Fibroblast of skin of scalp (primary cell): ENCODE results near the gene CARD11.
"Not testable (repeated sequence)": the region's sequence is repeated elsewhere in the genome, so short reads cannot be mapped to it uniquely, and the experiment has no call there.

Experiments used
- DNase-seq: peaks from one replicate; pipeline ENCODE4 v3.0.0-alpha.2; 2013

The CARD11 gene

DNA sequence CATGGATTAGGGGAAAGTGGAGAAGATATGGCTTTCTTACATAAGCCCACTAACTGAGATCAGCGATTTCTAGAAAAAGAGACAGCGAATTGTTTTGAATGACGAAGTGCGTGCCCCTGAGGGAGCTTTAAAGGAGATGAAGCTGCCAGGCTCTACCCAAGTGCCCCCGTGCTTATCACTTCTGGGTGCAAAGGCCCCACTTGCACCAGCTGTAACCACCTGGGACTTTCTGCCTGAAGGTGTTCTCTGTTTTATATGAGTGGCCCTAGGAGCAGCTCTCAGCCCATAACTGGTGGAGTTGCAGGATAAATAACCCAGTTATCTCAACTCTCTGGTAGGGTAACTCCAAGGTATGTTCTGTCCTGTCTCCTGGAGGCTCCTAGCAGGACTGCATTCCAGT lies 20.4 kb upstream of the CARD11 start:
- no peak for DNase-seq

DNA sequence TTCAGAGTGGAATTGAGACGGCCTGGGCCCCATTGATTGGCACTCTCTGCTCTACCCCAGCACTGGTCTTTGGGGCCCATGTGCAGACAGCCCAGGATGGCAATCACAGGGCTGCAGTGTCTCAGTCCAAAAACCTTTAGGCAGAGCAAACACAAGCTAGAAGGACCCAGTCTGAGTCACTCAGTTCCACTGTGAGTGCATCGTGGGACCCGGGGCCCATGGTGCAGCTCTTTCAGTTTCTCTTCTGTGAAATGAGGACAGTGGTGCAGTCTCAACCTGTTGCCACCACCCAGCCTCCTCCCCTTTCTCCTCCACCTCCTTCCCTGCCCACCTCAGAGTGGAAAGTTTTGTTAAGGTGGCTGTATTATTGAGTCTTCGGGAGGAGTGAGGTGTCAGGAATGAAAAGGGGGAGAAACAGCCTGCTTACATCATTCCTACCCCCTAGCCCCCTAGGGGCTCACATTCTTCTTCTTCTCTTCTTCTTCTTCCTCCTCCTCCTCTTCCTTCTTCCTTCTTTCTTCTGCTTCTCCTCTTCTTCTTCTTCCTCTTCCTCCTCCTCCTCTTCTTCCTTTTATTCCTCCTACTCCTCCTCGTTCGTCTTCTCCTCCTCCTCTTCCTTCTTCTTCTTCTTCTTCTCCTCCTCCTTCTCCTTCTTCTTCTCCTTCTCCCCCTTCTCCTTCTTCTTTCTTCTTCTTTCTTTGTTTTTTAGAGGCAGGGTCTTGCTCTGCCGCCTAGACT lies 19.5 kb upstream of the CARD11 start:
- DNase-seq: no peak

DNA sequence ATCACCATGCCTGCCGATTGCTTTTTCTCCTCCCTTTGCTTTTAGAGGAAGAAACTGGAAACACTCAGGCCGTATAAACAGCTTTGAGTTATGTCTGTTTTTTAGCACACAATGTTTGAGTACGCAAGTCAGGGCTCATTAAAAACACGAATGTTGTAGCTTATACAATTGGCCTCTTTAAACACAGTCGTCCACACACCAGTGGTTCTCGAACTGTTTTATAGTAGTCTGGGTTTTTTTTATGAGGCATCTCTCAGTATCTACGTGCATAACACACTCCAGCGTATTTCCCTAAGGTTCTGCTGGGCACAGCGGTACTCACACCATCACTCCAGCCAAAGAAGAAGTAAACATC lies 13.4 kb upstream of the CARD11 start:
- no peak for DNase-seq

DNA sequence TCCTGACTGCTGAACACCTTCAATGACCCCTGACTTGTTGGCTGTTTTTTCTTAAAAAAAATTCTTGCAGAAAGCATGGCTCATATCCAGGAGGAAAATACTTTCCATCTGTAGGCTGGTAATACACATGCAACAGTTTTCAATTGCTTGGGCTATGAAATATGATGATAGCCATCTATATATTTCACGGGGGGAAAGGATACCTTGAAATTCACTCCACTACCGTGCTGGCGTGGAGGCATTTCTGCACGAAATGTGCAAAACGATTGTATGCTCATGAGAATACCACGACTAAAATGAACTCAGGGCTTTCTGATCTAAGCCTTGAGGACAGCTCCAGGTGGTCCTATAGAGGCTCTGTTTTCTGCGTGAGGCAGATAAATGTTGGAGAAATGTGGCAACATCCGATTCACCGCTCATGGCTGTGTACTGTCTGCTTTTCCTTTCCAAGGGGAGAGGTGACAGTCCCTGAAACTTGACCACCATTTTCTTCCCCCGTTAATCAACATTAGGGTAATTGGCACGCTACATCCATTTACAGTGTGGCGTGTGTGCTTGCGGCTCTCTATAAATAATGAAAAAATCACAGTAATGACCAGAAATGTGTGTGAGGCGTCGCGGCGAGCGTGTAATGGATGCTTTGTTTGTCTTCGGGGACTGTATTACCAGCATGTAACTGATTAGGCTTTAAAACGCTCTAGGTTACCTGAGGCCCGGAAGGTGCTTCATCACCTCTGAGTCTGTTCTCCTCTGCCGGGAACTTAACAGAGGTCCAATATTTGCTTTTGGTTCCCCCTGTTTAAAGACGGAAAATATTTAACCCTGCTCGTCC lies 12.8 kb upstream of the CARD11 start:
- DNase-seq: no peak

DNA sequence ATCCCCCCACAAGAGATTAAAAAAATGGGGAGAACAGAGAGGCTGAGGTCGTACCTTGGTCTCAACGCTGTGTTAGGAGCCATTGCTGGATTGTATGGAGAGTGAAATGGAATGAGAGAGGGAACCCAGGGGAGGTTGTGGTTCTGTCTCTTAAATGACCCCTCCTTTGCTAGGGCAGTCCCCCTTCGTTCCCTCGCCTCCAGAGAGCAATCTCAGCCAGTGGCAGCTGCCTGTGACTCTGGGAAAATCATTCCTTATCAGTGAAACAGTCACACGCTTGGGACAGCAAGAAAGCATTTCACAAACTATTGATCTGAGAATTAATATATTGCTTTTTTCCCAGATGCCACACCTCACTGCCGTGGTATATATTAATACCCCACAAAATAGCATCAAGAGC lies 12.0 kb upstream of the CARD11 start:
- no peak for DNase-seq

DNA sequence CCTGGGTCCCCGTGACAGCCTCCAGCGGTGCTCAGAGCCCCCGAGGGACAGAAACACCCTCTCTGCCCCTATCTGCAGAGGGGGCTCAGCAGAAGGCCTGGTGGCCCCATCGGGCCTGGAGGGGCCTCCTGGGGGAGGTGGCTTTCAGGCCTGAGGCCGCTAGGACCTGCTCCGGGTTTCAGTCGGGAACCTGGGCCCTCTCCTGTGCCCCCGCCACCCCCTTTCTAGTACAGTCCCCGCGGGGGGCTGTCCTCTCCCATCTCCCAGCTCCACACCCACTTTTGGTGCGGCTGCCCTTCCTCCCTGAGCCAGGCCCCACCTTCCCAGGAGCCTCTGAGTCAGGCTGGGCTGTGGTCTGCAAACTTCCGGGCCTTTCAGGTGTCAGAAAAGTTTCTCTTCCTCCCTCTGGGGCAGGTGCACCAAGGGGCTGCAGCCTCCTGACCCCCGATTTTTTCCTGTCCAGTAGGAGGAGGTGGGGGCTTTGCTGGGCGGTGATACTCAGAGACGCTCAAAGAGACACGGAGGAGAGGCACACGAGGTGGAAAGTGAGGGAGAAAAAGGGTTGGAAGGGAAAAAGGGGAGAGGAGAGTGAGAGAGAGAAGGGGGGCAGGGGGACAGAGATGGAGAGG lies 692 bp downstream of the CARD11 start:
- no peak for DNase-seq

DNA sequence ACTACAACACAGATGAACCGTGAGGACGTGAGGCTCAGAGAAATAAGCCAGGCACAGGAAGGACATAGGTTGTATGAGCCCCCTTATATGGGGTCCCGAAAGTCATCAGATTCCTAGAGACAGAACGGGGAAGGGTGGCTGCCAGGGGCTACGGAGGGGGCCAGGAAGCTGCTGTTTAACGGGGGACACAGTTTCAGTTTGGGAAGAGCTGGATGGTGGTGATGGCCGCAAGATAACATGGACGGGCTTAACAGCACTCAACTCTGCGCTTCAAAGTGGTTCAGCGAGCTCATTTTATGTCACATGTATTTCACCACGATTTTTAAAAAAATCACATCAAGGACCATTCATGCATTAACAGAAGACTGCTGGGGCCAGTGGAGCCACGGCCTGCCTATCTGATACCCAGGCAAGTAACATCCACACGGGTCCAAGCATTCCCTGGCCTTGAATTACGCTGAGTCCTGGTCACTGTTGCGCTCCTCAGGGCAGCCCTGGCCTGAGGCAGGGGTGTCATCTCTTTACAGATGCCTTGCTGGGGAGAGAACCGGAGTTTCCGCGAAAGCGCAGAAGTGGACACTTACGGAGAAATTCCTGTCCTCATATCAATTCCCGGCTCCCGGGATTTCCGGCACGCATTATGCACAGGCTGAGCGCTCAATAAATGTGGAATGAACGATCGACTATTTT lies 1.5 kb downstream of the CARD11 start:
- no peak for DNase-seq

DNA sequence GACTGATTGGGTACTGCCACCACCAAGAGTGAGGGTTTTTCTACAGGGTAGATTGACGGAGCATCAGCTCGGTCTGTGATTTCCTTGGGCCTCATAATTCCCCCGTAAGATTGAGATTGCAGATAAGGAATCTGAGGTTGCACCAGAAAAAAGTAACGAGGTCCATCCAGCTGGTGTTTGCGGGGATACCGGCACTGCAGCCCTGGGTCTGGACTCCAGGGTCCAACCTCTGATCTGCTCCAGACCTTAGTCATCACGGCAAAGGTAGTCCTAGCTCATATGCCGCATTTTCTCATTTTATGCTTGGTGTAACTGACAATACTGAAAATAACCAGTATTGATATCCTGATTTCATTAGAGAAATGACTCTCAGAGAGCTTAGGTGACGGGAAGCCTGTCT lies 3.9 kb downstream of the CARD11 start:
- DNase-seq: no peak

DNA sequence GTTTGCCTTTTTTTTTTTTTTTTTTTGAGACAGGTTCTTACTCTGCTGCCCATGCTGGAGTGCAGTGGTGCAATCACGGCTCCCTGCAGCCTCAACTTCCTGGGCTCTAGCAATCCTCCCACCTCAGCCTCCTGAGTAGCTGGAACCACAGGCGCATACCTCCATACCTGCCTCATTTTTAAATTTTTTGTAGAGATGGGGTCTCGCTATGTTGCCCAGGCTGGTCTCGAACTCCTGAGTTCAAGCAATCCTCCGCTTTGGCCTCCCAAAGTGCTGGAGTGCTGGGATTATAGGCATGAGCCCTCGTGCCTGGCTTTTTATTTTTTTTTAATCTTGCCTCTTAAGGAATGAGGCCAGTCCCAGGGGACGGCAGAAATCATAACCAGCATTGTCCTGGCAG lies 5.7 kb downstream of the CARD11 start:
- not testable (repeated sequence) for DNase-seq

DNA sequence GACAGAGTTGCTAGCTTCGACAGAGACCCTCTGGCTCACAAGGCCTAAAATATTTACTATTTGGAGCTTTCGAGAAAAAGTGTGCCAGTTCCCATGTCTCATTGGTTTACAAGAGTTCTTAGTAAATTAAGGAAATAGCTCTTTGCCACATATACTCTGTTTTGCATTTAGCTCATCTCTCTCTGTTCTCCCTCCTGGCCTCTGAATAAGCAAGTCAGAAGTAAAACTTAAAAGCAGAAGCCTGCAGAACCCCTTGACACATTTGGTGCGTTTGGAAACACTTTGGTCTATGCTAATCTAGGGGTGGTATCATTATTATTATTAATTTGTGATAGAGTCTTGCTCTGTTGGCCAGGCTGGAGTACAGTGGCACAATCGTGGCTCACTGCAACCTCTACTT lies 6.4 kb downstream of the CARD11 start:
- DNase-seq: no peak

DNA sequence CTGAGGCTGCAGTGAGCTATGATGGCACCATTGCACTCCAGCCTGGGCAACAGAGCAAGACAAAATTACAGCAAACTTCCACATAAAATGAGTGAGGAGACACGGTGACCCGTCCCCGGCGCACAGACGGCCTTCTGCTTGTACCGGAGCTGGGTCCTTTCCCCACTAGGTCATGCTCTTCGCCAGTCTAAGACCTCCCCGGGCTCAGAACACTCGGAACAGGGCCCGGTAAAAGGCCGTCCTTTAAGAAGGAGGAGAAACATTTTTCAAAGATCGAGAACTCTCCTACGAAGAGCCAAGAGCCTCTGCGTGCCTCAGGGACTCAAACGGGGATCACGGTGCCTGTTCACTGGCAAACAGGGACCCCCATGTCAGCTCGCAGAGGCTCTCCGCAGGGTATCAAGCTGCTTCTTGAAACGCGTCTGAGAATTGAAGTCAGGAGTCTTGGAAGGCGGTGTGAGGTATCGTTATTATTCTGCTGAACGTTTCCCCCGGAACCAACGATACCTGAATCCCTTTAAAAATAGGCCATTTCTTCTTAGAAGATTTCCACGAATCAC lies 9.0 kb downstream of the CARD11 start:
- DNase-seq: no peak

DNA sequence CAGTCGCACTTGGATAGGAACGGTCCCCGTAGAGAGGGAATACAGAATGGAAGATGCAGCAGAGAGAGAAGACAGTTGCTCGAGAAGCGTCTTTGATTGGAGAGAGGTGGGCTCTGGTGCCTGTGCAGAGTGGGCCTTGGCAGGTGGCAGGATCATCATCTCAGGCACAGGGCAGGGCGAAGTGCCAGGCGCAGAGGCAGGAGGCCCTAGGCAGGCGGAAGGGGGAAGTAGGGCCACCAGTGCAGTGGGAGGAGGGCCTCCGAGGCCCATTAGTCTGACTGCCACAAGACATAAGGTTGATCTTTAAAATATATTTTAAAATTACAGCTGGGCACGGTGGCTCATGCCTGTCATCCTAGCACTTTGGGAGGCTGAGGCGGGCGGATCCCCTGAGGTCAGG lies 10.1 kb downstream of the CARD11 start:
- no peak for DNase-seq

DNA sequence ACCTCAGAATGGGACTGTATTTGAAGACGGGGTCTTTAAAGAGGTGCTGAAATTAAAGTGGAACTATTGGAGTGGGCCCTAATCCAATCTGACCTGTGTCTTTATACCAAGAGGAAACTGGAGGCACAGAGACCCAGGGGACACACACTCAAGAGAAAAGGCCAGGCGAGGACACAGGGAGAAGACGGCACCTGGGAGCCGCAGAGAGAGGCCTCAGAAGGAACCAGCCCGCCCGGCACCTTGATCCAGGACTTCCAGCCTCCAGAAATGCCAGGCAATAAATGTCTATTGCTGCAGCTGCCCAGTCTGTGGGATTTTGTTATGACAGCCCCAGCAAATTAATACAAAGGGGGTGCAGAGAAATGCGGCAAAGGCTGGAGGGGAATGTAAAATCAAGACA lies 10.5 kb downstream of the CARD11 start:
- DNase-seq: no peak

DNA sequence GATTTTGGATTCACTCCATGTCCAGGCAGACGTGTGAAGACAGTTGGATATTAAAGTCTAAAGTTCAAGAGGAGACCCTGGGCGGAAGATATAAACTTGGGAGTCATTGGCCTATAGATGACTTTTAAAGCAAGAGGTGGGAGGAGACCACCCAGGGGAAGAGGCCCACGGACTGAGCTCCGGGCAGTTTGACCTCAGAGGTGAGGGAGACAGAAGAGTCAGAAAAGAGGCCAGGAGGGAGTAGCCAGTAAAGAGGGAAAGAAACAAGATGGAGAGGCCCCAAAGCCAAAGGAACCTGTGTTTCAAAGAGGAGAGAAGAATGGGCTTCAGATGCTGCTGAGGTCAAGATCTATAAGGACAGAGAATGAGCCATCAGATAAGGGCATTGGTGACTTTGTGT lies 11.4 kb downstream of the CARD11 start:
- no peak for DNase-seq

DNA sequence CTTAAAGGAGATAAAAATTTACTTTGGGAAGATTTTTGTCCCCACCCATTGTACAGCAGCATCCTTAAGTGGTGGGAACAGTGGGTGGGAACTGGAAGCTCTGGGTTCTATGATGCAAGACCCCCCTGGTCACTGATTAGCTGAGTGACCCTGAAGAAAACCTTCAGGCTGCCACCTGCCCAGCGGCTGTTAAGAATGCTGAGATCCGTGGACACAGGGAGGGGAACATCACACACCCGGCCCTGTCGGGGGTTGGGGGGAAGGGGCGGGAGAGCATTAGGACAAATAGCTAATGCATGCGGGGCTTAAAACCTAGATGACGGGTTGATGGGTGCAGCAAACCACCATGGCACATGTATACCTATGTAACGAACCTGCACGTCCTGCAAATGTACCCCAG lies 14.5 kb downstream of the CARD11 start:
- no peak for DNase-seq

DNA sequence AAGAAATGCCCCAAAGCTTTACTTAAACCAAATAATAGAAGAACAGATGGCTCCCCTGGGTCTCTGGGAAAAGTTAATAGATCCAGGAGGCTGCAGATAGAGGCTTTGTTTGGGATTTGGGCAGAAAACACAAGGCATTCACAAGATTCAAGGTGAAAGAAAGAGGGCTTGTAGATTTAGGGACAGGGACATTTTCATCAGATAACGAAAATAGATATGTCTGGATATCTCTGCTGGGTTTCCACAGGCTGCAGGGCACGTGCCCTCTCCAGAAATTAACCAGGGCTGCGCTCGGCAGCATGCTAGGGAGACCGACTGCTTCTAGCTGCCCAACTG lies 14.9 kb downstream of the CARD11 start:
- no peak for DNase-seq

DNA sequence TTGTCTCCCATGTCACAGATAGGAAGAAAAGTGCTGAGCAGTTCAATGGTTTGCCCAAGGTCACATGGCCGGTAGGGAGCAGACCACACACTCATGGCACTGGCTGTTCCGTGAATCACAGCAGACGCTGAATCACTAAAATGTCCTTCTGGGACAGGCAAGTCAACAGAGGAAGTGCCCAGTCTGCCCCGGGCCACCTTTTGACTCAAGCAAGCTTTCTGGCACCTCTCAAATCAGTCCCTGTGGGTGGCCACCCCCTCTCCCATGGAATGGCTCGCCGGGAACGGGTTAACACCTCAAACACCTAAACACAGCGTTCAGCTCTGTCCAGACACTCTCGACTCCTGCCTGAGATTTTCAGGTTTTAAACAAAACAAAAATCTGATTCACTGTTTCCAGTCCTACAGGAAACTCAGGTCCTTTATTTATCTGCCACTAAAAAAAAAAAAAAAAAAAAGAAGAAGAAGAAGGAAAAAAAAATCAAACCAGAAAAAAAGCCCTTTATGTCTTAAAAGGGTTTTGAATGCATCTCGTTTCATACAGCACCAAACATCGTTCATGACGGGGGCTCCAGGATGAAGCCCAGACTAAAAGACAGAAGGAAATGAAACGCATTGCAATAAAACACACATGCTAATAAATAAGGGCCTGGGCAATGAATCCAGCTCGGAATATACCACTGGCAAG lies 15.5 kb downstream of the CARD11 start:
- peak; percentile 23 for DNase-seq

DNA sequence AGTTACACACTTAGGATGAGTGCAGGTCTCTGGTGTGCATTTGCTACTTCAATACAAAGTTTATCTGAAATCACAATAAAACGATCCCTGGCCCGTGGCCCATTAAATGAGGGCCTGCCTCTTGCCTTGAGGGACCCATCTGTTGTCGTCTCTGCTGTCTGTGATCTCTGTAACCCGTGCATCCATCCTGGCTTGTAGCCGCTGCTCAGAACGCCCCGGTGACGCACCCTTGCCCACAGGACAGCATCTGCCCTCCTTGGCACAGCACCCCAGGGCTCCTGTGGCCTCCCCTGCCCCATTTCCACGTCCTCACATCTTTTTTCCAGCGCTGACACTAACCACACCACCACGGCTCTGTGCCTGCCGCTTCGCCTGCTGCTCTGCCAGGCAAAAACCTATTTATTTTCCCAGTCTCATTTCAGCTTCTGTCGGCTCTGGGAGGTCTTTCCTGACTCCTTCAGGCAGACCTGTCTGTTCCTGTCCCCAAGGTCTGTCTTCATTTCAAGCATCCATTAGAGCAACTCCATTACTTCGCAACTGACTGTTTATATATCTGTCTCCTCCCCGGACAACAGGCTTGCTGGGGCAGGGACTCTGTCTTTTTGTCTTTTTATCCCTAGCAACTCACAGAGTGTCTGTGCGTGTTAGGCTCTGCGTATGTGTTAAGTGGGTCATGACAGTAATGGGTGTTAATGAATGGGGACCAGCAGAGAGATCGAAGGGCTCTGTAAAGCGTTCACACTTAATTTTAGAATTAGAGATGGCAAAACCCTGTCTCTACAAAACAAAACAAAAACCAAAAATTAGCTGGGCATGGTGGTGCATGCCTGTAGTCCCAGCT lies 16.4 kb downstream of the CARD11 start:
- no peak for DNase-seq

DNA sequence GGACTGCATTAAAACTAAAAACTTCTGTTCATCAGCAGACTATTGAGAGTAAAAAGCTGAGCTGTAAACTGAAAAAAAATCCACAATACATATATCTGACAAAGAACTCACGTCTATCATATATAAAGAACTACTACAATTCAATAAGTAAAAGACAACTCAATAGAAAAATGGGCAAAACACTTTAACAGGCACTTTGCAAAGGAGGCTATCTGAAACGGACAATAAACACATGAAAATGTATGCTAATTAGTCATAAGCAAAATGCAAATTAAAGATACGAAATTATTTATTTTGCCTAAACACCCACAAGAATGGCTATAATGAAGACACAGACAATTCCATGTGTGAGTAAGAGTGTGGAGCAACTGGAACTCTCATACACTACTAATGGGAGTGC lies 18.1 kb downstream of the CARD11 start:
- no peak for DNase-seq

DNA sequence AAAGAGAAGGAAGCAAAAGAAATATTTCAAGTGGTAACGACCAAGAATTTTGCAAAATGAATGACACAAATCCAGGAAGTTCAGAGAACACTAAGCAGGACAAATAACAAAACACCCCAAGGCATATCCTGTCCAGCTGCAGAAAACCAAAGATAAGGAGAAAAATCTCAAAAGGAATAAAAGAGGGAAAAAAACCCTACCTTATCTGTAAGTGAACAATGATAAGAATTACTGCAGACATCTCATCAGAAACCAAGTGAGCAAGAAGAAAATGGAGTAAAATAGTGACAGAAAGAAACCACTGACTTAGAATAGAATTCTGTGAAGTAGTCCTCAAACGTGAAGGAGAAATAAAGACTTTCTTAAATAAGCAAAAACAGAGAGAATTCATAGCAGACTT lies 21.8 kb downstream of the CARD11 start:
- no peak for DNase-seq

DNA sequence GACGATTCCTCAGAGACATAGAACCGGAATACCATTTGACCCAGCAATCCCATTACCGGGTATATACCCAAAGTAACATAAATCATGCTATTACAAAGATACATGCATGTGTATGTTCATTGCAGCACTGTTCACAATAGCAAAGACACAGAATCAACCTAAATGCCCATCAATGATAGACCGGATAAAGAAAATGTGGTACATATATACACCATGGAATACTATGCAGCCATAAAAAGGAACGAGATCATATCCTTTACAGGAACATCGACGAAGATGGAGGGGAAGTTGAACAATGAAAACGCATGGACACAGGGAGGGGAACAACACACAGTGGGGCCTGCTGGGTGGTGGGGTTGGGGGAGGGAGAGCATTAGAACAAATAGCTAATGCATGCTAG lies 22.4 kb downstream of the CARD11 start:
- DNase-seq: not testable (repeated sequence)

DNA sequence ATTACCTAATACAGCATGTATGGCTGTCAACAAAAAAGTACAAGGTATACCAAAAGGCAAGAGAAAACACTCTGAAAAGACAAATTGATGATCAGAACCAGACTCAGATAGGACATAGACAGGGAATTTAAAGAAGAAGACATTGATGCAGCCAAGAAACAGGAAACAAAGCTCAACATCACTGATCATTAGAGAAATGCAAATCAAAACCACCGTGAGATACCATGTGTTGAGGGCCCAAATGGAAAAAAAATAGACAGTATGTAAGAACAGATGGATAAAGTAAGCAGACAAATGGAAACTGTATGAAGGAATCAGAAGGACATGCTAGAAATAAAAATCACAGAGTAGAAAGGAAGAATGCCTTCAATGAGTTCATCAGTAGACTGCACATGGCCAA lies 23.3 kb downstream of the CARD11 start:
- DNase-seq: no peak
